ENCODE measurements around the gene KCNK17. TPM values are rescaled to one million over a fixed set of nuclear protein-coding genes. Genes with fewer than 3 reads are reported as not detected.

Gene KCNK17, protein sequence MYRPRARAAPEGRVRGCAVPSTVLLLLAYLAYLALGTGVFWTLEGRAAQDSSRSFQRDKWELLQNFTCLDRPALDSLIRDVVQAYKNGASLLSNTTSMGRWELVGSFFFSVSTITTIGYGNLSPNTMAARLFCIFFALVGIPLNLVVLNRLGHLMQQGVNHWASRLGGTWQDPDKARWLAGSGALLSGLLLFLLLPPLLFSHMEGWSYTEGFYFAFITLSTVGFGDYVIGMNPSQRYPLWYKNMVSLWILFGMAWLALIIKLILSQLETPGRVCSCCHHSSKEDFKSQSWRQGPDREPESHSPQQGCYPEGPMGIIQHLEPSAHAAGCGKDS
- total RNA-seq (2021; fragmentation: NEBNext Ultra II Directional; extraction: Animal tissue kit (Norgen Biotek cat#: 25700)) = 2.9 and 3.0 TPM in 2 replicates
- 3.4 and 3.8 TPM in 2 replicates for polyA plus RNA-seq (2011; rRNA removed)
- 3.5 TPM for polyA plus RNA-seq (2011; cell fraction: cytosol; rRNA removed)
- polyA plus RNA-seq (2011; cell fraction: nucleus; rRNA removed) = 8.8 TPM
- 3.5 to 5.5 TPM (median 4.0 TPM) in 4 replicates for polyA plus RNA-seq (2012, experiment 1 of 2)
- polyA plus RNA-seq (2012, experiment 2 of 2) = 2.8 TPM
- 3.1 TPM for polyA plus RNA-seq (2013, experiment 1 of 2)
- 3.1 TPM for polyA plus RNA-seq (2013, experiment 2 of 2)
- polyA minus RNA-seq (2011; rRNA and poly(A)+ RNA removed) = 1.2 and 2.0 TPM in 2 replicates
- polyA minus RNA-seq (2011; cell fraction: cytosol; rRNA and poly(A)+ RNA removed) = 2.1 TPM
- polyA minus RNA-seq (2011; cell fraction: nucleus; rRNA and poly(A)+ RNA removed) = 3.5 TPM
- long read RNA-seq, experiment 1, partial matches to known transcripts = 0 of 6 reads
- long read RNA-seq, experiment 1, other reads (novel, unspliced or antisense) = 3 of 6 reads
- long read RNA-seq, experiment 2 = 0 reads

DNA sequence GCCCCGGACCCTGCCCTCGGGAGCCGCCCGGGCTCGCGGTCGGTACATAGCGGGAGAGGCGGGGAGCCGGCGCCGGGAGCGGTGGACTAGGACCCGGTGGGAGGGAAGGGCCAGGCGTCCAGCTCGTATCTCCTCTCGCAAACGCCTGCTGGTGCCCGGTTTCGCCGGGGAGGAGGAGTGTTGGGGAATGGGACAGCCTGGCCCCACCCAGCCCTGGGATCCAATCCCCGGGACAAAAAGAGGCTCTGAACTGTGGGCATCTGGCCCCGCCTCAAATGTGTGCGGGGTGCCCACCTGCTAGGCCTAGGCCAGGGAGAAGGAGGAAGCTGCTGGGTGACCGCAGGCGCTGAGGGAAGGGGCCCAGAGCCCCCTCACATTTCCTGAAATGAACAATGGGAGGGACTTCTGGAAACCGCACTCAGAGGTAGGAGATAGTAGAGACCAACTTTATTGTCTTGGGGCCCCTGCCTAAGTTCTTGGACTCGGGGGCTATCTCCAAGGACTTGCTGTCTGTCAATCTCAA, at the start of gene KCNK17:
TSS of gene KCNK17 (minus strand) at position 147 of the 523 bp plus-strand sequence. CDS start at position 48, 99 bp downstream.
- peak within 1 kb of the TSS; percentile 91 for H4K8ac ChIP-seq (ENCODE audit: extremely low read depth, insufficient read depth, low read length)
- H2AFZ ChIP-seq (ENCODE audit: low read length) = peak within 1 kb of the TSS; percentile 57; the same call in 1 of the 2 replicates
- peak within 1 kb of the TSS; percentile 41 for H4K91ac ChIP-seq (replicated peaks; ENCODE audit: insufficient read length, low read length)
- H2AK5ac ChIP-seq (ENCODE audit: low read depth, low read length) = no peak within 1 kb of the TSS
- H2BK5ac ChIP-seq (ENCODE audit: low read depth, low read length) = peak within 1 kb of the TSS; percentile 75; the same call in 1 of the 2 replicates
- peaks cover 12% of the 10 kb centered on the region; the same call in 1 of the 2 replicates for H3K23me2 ChIP-seq (ENCODE audit: low read depth, low read length)
- DNase-seq (ENCODE audit: low read depth in 1 of 2, low spot score in 2 of 2) = no peak
- no peak within 1 kb of the TSS for H2BK120ac ChIP-seq (replicated peaks; ENCODE audit: low read depth, low read length)
- no peaks in the 10 kb centered on the region; the same call in 1 of the 2 replicates for H3K79me1 ChIP-seq (ENCODE audit: low read depth, low read length)
- TF ChIP-seq KDM4A (IDR thresholded peaks at IDR 0.05; ENCODE audit: low read depth, low read length, severe bottlenecking) = peak; percentile 30
- no peak for TF ChIP-seq SP1 (IDR thresholded peaks at IDR 0.05; ENCODE audit: low read depth, low read length)
- peak within 1 kb of the TSS in 2 of 4 experiments; percentile 29 to 34; a peak in 2 of 7 replicates for H3K9ac ChIP-seq (replicated peaks in 1 of 4; ENCODE audit: extremely low read depth in 1 of 4, low read depth in 3 of 4, low read length in 3 of 4)
- H3K27me3 ChIP-seq (replicated peaks in 1 of 4; ENCODE audit: control insufficient read depth in 3 of 4, extremely low read depth in 1 of 4, insufficient read depth in 3 of 4, low read length in 3 of 4) = peaks cover 26 to 53% (median 47%) of the 10 kb centered on the region in 4 experiments
- peak within 1 kb of the TSS; percentile 37 to 68 (median 50) for H3K4me3 ChIP-seq (ENCODE audit: extremely low read depth in 1 of 4, insufficient read depth in 2 of 4, low read depth in 3 of 4, low read length in 4 of 4)
- H3K56ac ChIP-seq (replicated peaks; ENCODE audit: insufficient read length, low read depth, low read length) = no peak within 1 kb of the TSS
- H3K18ac ChIP-seq (ENCODE audit: extremely low read depth, low read length) = peak within 1 kb of the TSS; percentile 32
- H2BK15ac ChIP-seq (ENCODE audit: low read length) = no peak within 1 kb of the TSS
- no peak within 1 kb of the TSS for H3K23ac ChIP-seq (ENCODE audit: insufficient read length)
- H3K79me2 ChIP-seq (ENCODE audit: control insufficient read depth in 1 of 2, insufficient read depth in 2 of 2, low read length in 2 of 2) = no peaks in the 10 kb centered on the region
- POLR2A ChIA-PET (ENCODE audit: partially characterized antibody) = interaction anchor here (0.7 to 2.1 kb wide), 3 partner anchors 10 to 104 kb away, joined by 3 to 6 read pairs (median 3); partner anchors contain the start of gene KCNK5
- peak within 1 kb of the TSS; percentile 76 to 89 for H3K4me2 ChIP-seq (ENCODE audit: insufficient read depth in 1 of 2, low read depth in 2 of 2, low read length in 2 of 2)
- no peak for FAIRE-seq
- no peak within 1 kb of the TSS for H4K5ac ChIP-seq (ENCODE audit: insufficient read length, low read depth, low read length)
- 32% methylated on average over 14 of the region's 28 CpGs; no CpG with 5 or more reads in 1 of the 2 experiments for WGBS, 2 experiments (ENCODE audit: extremely low coverage in 1 of 2, insufficient coverage in 1 of 2, insufficient read length in 1 of 2, insufficient replicate concordance in 2 of 2, low coverage in 1 of 2, low lambda C conversion rate in 2 of 2, missing lambda C conversion rate in 1 of 2)
- 0 out of 2 replicates have a peak within 1 kb of the TSS, but pooled peaks have one; percentile 60 for H2BK12ac ChIP-seq (ENCODE audit: low read depth, low read length)
- H3K14ac ChIP-seq (ENCODE audit: insufficient read length) = no peak within 1 kb of the TSS
- H3K4me1 ChIP-seq (replicated peaks in 1 of 4; ENCODE audit: control insufficient read depth in 3 of 4, insufficient read depth in 4 of 4, low read length in 3 of 4) = peaks cover 0 to 5% (median 3%) of the 10 kb centered on the region in 4 experiments; a peak in 4 of 7 replicates
- no peaks in the 10 kb centered on the region for H3K9me3 ChIP-seq (ENCODE audit: insufficient read depth in 2 of 2, low read depth in 1 of 2, low read length in 1 of 2)
- CTCF ChIA-PET (ENCODE audit: partially characterized antibody) = interaction anchor here (0.7 to 47.4 kb wide), 11 partner anchors 10 to 233 kb away, joined by 3 to 1738 read pairs (median 4); partner anchors contain the start of gene KCNK5
- H2BK20ac ChIP-seq (ENCODE audit: low read length) = no peak within 1 kb of the TSS
- H3K27ac ChIP-seq (ENCODE audit: low read depth, low read length) = no peak within 1 kb of the TSS
- no peak within 1 kb of the TSS for H3K4ac ChIP-seq (replicated peaks; ENCODE audit: insufficient read length, low read depth, low read length)
- peaks cover 0 to 2% of the 10 kb centered on the region in 2 experiments for H4K20me1 ChIP-seq (replicated peaks in 1 of 2; ENCODE audit: control insufficient read depth in 1 of 2, insufficient read depth in 2 of 2, low read length in 2 of 2)
- H3K36me3 ChIP-seq (ENCODE audit: control insufficient read depth in 2 of 4, insufficient read depth in 4 of 4, low read length in 3 of 4) = no peaks in the 10 kb centered on the region

Measured in H1 (cell line).